Measurements from ENCODE around the gene NOP14.

The NOP14 gene

GRCh38 chr4:2905544-2905943, 57.7 kb downstream of the NOP14 start:
- no peak for DNase-seq (ENCODE audit: low spot score)
- Histone ChIP-seq H3K4me3 (no peak overlapping the region), H3K27ac (no peak overlapping the region)
- no peak for TF ChIP-seq CTCF (IDR thresholded peaks at IDR 0.05)

- TF ChIP-seq CTCF (IDR thresholded peaks at IDR 0.05) = no peak
Observed at GRCh38 chr4:2902126-2902525, 61.1 kb downstream of the NOP14 start.

GRCh38 chr4:2901186-2901585, 62.0 kb downstream of the NOP14 start:
- no peak overlapping the region for H3K4me3 ChIP-seq
- DNase-seq (ENCODE audit: low spot score) = no peak
- no peak overlapping the region for H3K27ac ChIP-seq
- no peak for TF ChIP-seq CTCF (IDR thresholded peaks at IDR 0.05)

More at GRCh38 chr4:2902126-2902525, 61.1 kb downstream of the NOP14 start:
- DNase-seq (ENCODE audit: low spot score) = no peak
- Histone ChIP-seq H3K27ac (no peak overlapping the region), H3K4me3 (no peak overlapping the region)

- TF ChIP-seq CTCF (IDR thresholded peaks at IDR 0.05) = no peak
- Histone ChIP-seq H3K27ac (no peak overlapping the region), H3K4me3 (no peak overlapping the region)
- no peak for DNase-seq (ENCODE audit: low spot score)
Observed at GRCh38 chr4:2900741-2901140, 62.5 kb downstream of the NOP14 start.

GRCh38 chr4:2898001-2898400, 65.2 kb downstream of the NOP14 start:
- Histone ChIP-seq H3K27ac (no peak overlapping the region), H3K4me3 (no peak overlapping the region)
- no peak for TF ChIP-seq CTCF (IDR thresholded peaks at IDR 0.05)
- DNase-seq (ENCODE audit: low spot score) = no peak

GRCh38 chr4:2893772-2894171, 69.4 kb downstream of the NOP14 start:
- Histone ChIP-seq H3K4me3 (no peak overlapping the region), H3K27ac (no peak overlapping the region)
- no peak for TF ChIP-seq CTCF (IDR thresholded peaks at IDR 0.05)
- DNase-seq (ENCODE audit: low spot score) = no peak

GRCh38 chr4:2891294-2891693, 71.9 kb downstream of the NOP14 start:
- no peak for DNase-seq (ENCODE audit: low spot score)
- no peak for TF ChIP-seq CTCF (IDR thresholded peaks at IDR 0.05)
- Histone ChIP-seq H3K27ac (no peak overlapping the region), H3K4me3 (no peak overlapping the region)

Data from coronary artery (tissue), 2 donors.